Embryonic facial prominence (tissue), 1 donor: ENCODE measurements around the gene GDPD1.
"Not testable (repeated sequence)": the region's sequence is repeated elsewhere in the genome, so short reads cannot be mapped to it uniquely, and the experiment has no call there.

ENCODE experiments used
- DNase-seq: peaks from one replicate; pipeline ENCODE4 v3.0.0-alpha.2; 2016; ENCODE audit errors: extremely low spot score

The GDPD1 gene

GRCh38 chr17:59244081-59244480 is 23.8 kb downstream of the GDPD1 start:
- no peak for DNase-seq

DNA sequence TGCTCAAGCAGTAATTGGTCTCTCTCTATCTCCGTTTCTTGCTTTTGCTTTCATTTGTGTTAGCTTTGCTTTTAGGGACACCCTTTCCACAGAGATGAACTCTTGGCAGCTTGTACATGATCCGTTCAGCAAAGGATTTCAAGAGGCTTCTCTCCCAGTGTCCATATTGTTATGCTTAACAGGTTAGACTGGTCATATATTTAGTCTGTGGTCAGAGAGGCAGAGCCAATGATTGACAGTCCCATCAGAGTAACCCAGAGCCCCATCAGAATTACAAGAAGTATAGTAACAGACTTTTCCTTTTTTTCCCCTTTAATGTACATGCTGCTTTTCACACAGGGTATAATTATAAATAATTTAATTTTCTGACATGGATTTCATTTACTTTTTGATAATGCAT is 34.4 kb downstream of the GDPD1 start:
- no peak for DNase-seq

- DNase-seq = no peak
These were observed 36.8 kb downstream of the GDPD1 start for GRCh38 chr17:59257101-59257500.

GRCh38 chr17:59260722-59261121 is 40.4 kb downstream of the GDPD1 start:
- DNase-seq = no peak

DNA sequence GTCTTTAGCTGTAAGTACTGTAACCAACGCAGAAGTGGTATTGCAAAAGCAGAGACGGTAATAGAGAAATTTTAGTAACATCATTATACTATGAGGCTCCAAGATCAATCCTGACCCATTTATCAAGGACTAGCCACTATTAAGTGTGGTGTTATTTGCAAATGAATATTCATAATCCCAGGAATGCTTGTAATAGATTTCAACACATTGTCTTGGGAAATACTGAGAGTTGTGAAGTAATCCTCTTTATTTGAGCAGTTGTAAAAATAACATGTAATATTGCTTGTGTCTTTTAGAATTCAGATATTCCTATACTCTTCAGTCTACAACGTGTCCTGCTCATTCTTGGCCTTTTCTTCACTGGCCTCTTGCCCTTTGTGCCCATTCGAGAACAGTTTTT is 46.4 kb downstream of the GDPD1 start:
- no peak for DNase-seq

GRCh38 chr17:59267776-59268175 is 47.5 kb downstream of the GDPD1 start:
- DNase-seq = no peak

DNA sequence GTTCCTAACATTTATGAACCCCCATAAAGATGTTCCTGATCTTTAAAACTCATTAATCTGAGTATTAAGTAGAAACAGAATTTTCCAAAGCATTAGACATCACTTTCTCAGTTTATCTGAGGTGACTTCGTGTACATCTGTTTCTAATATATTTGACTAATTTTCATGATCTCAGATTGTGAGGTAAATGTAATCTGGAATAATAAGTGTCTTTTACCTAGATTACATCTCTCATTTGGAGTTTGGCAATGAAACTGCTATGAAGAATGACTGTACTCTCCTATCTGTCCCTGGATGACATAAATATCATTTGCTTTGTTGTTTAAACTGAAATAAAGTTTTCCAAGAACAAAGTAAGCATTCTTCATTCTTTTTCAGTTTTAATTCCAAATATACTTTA is 55.3 kb downstream of the GDPD1 start:
- DNase-seq = no peak

- no peak for DNase-seq
These were observed 56.7 kb downstream of the GDPD1 start for GRCh38 chr17:59277031-59277430.

- no peak for DNase-seq
These were observed 58.1 kb downstream of the GDPD1 start for GRCh38 chr17:59278406-59278805.

GRCh38 chr17:59284317-59284716 is 64.0 kb downstream of the GDPD1 start:
- DNase-seq = no peak

GRCh38 chr17:59287452-59287851 is 67.1 kb downstream of the GDPD1 start:
- no peak for DNase-seq

- DNase-seq = no peak
These were observed 67.6 kb downstream of the GDPD1 start for GRCh38 chr17:59287891-59288290.

GRCh38 chr17:59289981-59290301 is 69.6 kb downstream of the GDPD1 start:
- no peak for DNase-seq

GRCh38 chr17:59290302-59290998 is 70.1 kb downstream of the GDPD1 start:
- DNase-seq = not testable (repeated sequence)

- no peak for DNase-seq
These were observed 71.8 kb downstream of the GDPD1 start for GRCh38 chr17:59292174-59292523.

DNA sequence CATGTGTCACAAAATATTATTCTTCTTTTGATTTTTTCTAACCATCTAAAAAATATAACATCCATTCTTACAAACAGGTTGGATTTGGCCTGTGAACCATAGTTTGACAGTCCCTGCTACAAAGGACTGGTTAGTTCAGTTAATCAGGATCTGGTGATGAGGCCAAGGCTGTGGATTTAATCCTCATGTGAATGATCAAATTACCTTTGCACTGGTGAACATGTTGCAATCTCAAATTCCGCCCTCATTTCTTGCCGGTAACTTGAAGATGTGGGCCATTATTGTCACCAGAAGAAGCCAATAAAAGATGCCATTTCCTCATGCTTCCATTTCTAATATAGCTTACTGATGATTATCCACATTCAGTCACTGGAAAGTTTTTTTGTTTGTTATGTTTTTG is 75.9 kb downstream of the GDPD1 start:
- no peak for DNase-seq

GRCh38 chr17:59298521-59298920 is 78.2 kb downstream of the GDPD1 start:
- no peak for DNase-seq

GRCh38 chr17:59299400-59300092 is 79.2 kb downstream of the GDPD1 start:
- DNase-seq = no peak

DNA sequence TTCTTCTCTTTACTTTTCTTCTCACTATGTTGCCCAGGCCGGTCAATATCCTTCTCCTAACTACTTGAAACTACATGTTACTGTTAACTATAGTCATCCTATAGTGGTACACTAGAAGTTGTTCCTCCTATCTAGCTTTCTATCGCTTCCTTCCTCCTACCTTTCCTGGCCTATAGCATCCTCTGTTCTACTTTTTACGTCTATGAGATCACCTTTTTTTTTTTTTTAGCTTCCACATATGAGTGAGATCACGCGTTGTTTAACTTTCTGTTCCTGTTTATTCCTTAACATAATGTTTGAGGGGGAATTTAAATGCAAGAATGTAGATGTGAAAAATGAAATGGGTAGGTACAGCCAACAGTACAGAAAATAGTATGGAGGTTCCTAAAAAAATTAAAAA is 80.6 kb downstream of the GDPD1 start:
- no peak for DNase-seq

DNA sequence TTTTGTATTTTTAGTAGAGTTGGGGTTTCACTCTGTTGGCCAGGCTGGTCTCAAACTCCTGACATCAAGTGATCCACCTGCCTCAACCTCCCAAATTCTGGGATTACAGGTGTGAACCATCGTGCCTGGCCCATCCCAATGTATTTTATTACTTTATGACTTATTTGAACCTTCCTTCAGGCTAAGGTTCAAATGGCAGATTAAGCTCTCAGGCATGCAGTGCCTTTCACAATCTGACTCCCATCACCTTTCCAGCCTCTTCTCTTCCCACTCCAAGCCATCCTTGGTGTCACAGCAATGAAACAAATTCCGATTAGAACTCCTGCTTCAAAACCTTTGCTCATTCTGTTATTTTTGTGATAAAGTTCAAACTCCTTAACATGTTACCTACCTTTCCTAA is 84.5 kb downstream of the GDPD1 start:
- no peak for DNase-seq

GRCh38 chr17:59310263-59310920 is 90.1 kb downstream of the GDPD1 start:
- DNase-seq = no peak

GRCh38 chr17:59311051-59311468 is 90.7 kb downstream of the GDPD1 start:
- DNase-seq = peak; percentile 34

GRCh38 chr17:59311521-59311920 is 91.2 kb downstream of the GDPD1 start:
- DNase-seq = not testable (repeated sequence)
